Kidney (tissue), 14 donors: ENCODE measurements around the gene LCN10. TPM values are rescaled to one million over a fixed set of nuclear protein-coding genes. Genes with fewer than 3 reads are reported as not detected.

Experiments used
- DNase-seq, 5 donors: peaks; one replicate each; pipeline ENCODE4 v3.0.0-alpha.2; 2013 to 2020
- FAIRE-seq: peaks from 2 replicates; lab custom pipeline; 2012; peaks lifted over from hg19 to GRCh38; lab: Jason Lieb, UNC
- H3K27ac ChIP-seq, 2 donors: one replicate each; pipeline ENCODE4 v1.7.0; 2013; ENCODE audit warnings: low read depth in 2 of 2, low read length in 2 of 2, inconsistent platforms in 1 of 2
- H3K27me3 ChIP-seq: one replicate; pipeline ENCODE4 v1.7.1; 2013; ENCODE audit warnings: low read length, inconsistent platforms; ENCODE audit not compliant: control insufficient read depth, insufficient read depth
- H3K36me3 ChIP-seq, 3 donors: one replicate each; pipeline versions ENCODE4 v1.7.0 to v1.7.1; 2013; ENCODE audit warnings: low read length in 3 of 3, control low read depth in 1 of 3, inconsistent platforms in 1 of 3; ENCODE audit not compliant: insufficient read depth in 3 of 3, control insufficient read depth in 2 of 3
- H3K4me1 ChIP-seq, 3 donors: one replicate each; pipeline versions ENCODE4 v1.7.0 to v1.7.1; 2013; ENCODE audit warnings: low read length in 3 of 3, inconsistent platforms in 1 of 3, low read depth in 1 of 3; ENCODE audit not compliant: control insufficient read depth in 2 of 3, insufficient read depth in 2 of 3
- H3K4me3 ChIP-seq, 3 donors: one replicate each; pipeline versions ENCODE4 v1.7.0 to v1.8.1; 2013; ENCODE audit warnings: low read length in 3 of 3, control low read depth in 1 of 3, inconsistent platforms in 1 of 3
- H3K9ac ChIP-seq, 3 donors: one replicate each; pipeline versions ENCODE4 v1.7.0 to v1.7.1; 2013; ENCODE audit warnings: low read length in 3 of 3, control low read depth in 1 of 3, inconsistent platforms in 1 of 3
- H3K9me3 ChIP-seq, 3 donors: one replicate each; pipeline versions ENCODE4 v1.7.0 to v1.7.1; 2013; ENCODE audit warnings: low read length in 3 of 3, control low read depth in 1 of 3, inconsistent platforms in 1 of 3; ENCODE audit not compliant: control insufficient read depth in 2 of 3, insufficient read depth in 1 of 3
- CTCF ChIP-seq: IDR thresholded peaks from 3 replicates; pipeline ENCODE4 v1.5.1; 2012; ENCODE audit warnings: mild to moderate bottlenecking, moderate library complexity, borderline replicate concordance; ENCODE audit not compliant: insufficient read depth; ENCODE audit errors: extremely low read depth
- intact Hi-C: fragments of 100-400 bp; cut with DNase I; formaldehyde crosslinking; loops from one replicate; pipeline ENCODE4 v1.11.1; 2022
- microRNA-seq: library from miRNA; unstranded; fragments of <30 nt; microRNA quantifications from one replicate; pipeline ENCODE4 v1.2.0, GENCODE V29; 2020
- polyA plus RNA-seq: library from polyadenylated mRNA; stranded (reverse); fragments of 350-450 nt; fragmentation: Illumina TruSeq; extraction: RNeasy Lipid Tissue Mini Kit (QIAGEN cat#74804); gene quantifications from one replicate; pipeline ENCODE4 v1.2.3, GENCODE V29; 2014; ENCODE audit warnings: low read depth, low replicate concordance; ENCODE audit not compliant: insufficient read depth
- total RNA-seq: library from RNA; stranded (reverse); fragmentation: NEBNext Ultra II Directional; extraction: Animal tissue kit (Norgen Biotek cat#: 25700); gene quantifications from one replicate; pipeline ENCODE4 v1.2.1, GENCODE V29; 2021
- donor health status: control.
- donor health status: control.
- donor health status: control.
- donor health status: control.
- donor health status: control.
- donor health status: DM: yes; HTN: yes; CAD: no.
- donor health status: Normal renal cell carcinoma (clear cell type).

The LCN10 gene
- total and polyA plus RNA-seq, 2 donors from 2014 or later: 3.9 to 8.4 TPM

DNA sequence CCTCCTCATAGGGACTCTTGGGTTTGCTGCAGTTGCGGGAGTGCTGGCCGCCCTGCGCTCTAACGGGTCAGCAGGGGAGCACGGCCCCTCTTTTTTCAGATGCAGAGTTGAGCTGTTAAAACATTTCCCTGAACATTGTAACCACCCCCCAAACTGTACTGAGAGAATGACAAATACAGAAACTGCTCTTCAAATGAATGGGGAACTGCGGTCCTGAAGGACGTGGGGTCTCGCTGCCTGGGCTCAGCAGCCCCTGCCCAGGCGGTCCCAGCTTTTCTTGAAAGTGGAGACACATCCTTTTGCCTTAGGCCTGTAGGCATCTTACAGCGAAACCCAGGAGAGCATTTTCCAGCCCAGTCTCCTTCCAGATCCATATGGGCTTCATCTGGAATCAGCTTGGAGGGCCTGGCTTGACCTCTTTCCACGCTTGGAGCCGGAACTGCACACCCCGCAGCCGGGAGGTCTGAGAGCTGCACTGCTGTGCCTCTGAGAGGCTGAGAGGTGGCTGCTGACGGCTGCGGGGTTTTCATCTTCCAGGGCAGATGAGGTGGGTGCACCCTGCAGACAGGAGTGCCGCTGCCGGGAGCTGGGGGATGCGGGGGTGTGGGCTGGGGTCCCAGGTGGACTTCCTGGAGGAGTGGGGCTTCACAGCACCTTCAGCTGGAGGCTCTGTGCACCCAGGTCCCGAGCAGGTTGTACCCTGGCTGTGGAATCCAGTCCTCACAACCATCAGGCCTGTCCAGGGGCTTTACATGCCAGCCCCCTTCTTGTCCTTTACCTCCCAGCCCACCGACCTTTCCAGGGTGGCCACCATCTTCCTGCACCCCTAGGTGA lies 54.2 kb downstream of the LCN10 start:
- H3K27ac ChIP-seq: peak overlapping the region in 1 of 2 donors; percentile 77
- peaks cover 0 to 41% (median 0%) of the 10 kb centered on the region in 3 donors for H3K4me1 ChIP-seq
- no peak for FAIRE-seq
- H3K4me3 ChIP-seq: no peak overlapping the region
- peak in 2 of 5 donors; percentile 65 to 67 for DNase-seq
- intact Hi-C loops: no loop called here
- no peaks in the 10 kb centered on the region for H3K36me3 ChIP-seq
- H3K9me3 ChIP-seq: no peaks in the 10 kb centered on the region
- no peak for TF ChIP-seq CTCF
- no peak overlapping the region for H3K9ac ChIP-seq
- no peaks in the 10 kb centered on the region for H3K27me3 ChIP-seq

Small RNA genes lying within 50 kb of the gene (microRNA-seq; reads per million reads assigned to microRNA genes)
- not detected for gene MIR6722

Other genes starting within 250 kb of the LCN10 start
- 77.2 TPM for gene NOTCH1, start 196.9 kb downstream of the LCN10 start, total RNA-seq
- 6.5 TPM for gene NOTCH1, start 196.9 kb downstream of the LCN10 start, polyA plus RNA-seq
- gene EGFL7, start 80.0 kb downstream of the LCN10 start, total RNA-seq: 140 TPM
- 137 TPM for gene EGFL7, start 80.0 kb downstream of the LCN10 start, polyA plus RNA-seq
- 83.6 TPM for gene AGPAT2, start 55.5 kb downstream of the LCN10 start, total RNA-seq
- 73.4 TPM for gene AGPAT2, start 55.5 kb downstream of the LCN10 start, polyA plus RNA-seq
- gene DIPK1B, start 30.4 kb downstream of the LCN10 start, total RNA-seq: 7.5 TPM
- gene DIPK1B, start 30.4 kb downstream of the LCN10 start, polyA plus RNA-seq: 22.6 TPM
- 16.0 TPM for gene LCN6, start 5.6 kb upstream of the LCN10 start, total RNA-seq
- not detected for gene LCN6, start 5.6 kb upstream of the LCN10 start, polyA plus RNA-seq
- gene LCN8, start 15.3 kb upstream of the LCN10 start, total RNA-seq: not detected
- gene LCN8, start 15.3 kb upstream of the LCN10 start, polyA plus RNA-seq: not detected
- gene LCN15, start 21.6 kb upstream of the LCN10 start, total RNA-seq: not detected
- gene LCN15, start 21.6 kb upstream of the LCN10 start, polyA plus RNA-seq: not detected
- gene TMEM141, start 48.4 kb upstream of the LCN10 start, total RNA-seq: 96.5 TPM
- 403 TPM for gene TMEM141, start 48.4 kb upstream of the LCN10 start, polyA plus RNA-seq
- gene CCDC183, start 53.4 kb upstream of the LCN10 start, total RNA-seq: 0.88 TPM
- 3.1 TPM for gene CCDC183, start 53.4 kb upstream of the LCN10 start, polyA plus RNA-seq
- 70.3 TPM for gene RABL6, start 65.0 kb upstream of the LCN10 start, total RNA-seq
- gene RABL6, start 65.0 kb upstream of the LCN10 start, polyA plus RNA-seq: 60.4 TPM
- 5.3 TPM for gene AJM1, start 99.5 kb upstream of the LCN10 start, total RNA-seq
- gene AJM1, start 99.5 kb upstream of the LCN10 start, polyA plus RNA-seq: 2.5 TPM
- 108 TPM for gene PHPT1, start 106.5 kb upstream of the LCN10 start, total RNA-seq
- 283 TPM for gene PHPT1, start 106.5 kb upstream of the LCN10 start, polyA plus RNA-seq
- gene MAMDC4, start 109.4 kb upstream of the LCN10 start, total RNA-seq: 8.1 TPM
- 5.8 TPM for gene MAMDC4, start 109.4 kb upstream of the LCN10 start, polyA plus RNA-seq
- 316 TPM for gene EDF1, start 123.4 kb upstream of the LCN10 start, total RNA-seq
- 888 TPM for gene EDF1, start 123.4 kb upstream of the LCN10 start, polyA plus RNA-seq
- gene TRAF2, start 143.6 kb upstream of the LCN10 start, total RNA-seq: 16.9 TPM
- 11.4 TPM for gene TRAF2, start 143.6 kb upstream of the LCN10 start, polyA plus RNA-seq
- gene FBXW5, start 201.8 kb upstream of the LCN10 start, total RNA-seq: 97.2 TPM
- 92.5 TPM for gene FBXW5, start 201.8 kb upstream of the LCN10 start, polyA plus RNA-seq
- 1.9 TPM for gene C8G, start 202.3 kb upstream of the LCN10 start, total RNA-seq
- 2.1 TPM for gene C8G, start 202.3 kb upstream of the LCN10 start, polyA plus RNA-seq
- 42.9 TPM for gene LCN12, start 209.3 kb upstream of the LCN10 start, total RNA-seq
- 35.5 TPM for gene LCN12, start 209.3 kb upstream of the LCN10 start, polyA plus RNA-seq
- gene PTGDS, start 234.6 kb upstream of the LCN10 start, total RNA-seq: 236 TPM
- gene PTGDS, start 234.6 kb upstream of the LCN10 start, polyA plus RNA-seq: 709 TPM
- gene LCNL1, start 240.1 kb upstream of the LCN10 start, total RNA-seq: 1.4 TPM
- 0.54 TPM for gene LCNL1, start 240.1 kb upstream of the LCN10 start, polyA plus RNA-seq
- gene PAXX, start 249.5 kb upstream of the LCN10 start, total RNA-seq: 54.2 TPM
- gene PAXX, start 249.5 kb upstream of the LCN10 start, polyA plus RNA-seq: 80.9 TPM